ENCODE data around the gene GOSR2. TPM values are rescaled to one million over a fixed set of nuclear protein-coding genes. Genes with fewer than 3 reads are reported as not detected.
A peak's percentile ranks its signal among the peaks of the same experiment; 100 is the strongest.

Gene GOSR2
- total RNA-seq, 2 donors from 2014 or later: 76.9 to 79.8 TPM

- Mint-ChIP-seq H3K4me1 (ENCODE audit: low read depth in 2 of 2) (no peaks in the 10 kb centered on the region), H3K27ac (no peak overlapping the region), H3K36me3 (no peaks in the 10 kb centered on the region), H3K4me3 (no peak overlapping the region), H3K27me3 (peaks cover 0 to 20% of the 10 kb centered on the region in 2 donors), H3K9me3 (no peaks in the 10 kb centered on the region)
- ATAC-seq: no peak
- no peak for DNase-seq (ENCODE audit: low spot score)
Observed at GRCh38 chr17:46968896-46969295, 45.9 kb downstream of the GOSR2 start.

- Mint-ChIP-seq H3K36me3 (no peaks in the 10 kb centered on the region), H3K4me1 (ENCODE audit: low read depth in 2 of 2) (no peaks in the 10 kb centered on the region), H3K27ac (no peak overlapping the region), H3K4me3 (no peak overlapping the region), H3K27me3 (peaks cover 5 to 12% of the 10 kb centered on the region in 2 donors), H3K9me3 (no peaks in the 10 kb centered on the region)
- ATAC-seq: peak in 1 of 2 donors; percentile 25
- DNase-seq (ENCODE audit: low spot score): no peak
Observed at GRCh38 chr17:46971647-46972300, 48.8 kb downstream of the GOSR2 start.

GRCh38 chr17:46972346-46972745, 49.4 kb downstream of the GOSR2 start:
- DNase-seq (ENCODE audit: low spot score) (no peak), ATAC-seq (no peak)
- Mint-ChIP-seq H3K4me3 (no peak overlapping the region), H3K27me3 (peaks cover 8% of the 10 kb centered on the region in 2 donors), H3K36me3 (no peaks in the 10 kb centered on the region), H3K4me1 (ENCODE audit: low read depth in 2 of 2) (no peaks in the 10 kb centered on the region), H3K27ac (no peak overlapping the region), H3K9me3 (no peaks in the 10 kb centered on the region)

GRCh38 chr17:46974086-46974485, 51.1 kb downstream of the GOSR2 start:
- Mint-ChIP-seq H3K36me3 (no peaks in the 10 kb centered on the region), H3K27ac (no peak overlapping the region), H3K4me3 (no peak overlapping the region), H3K9me3 (no peaks in the 10 kb centered on the region), H3K27me3 (peaks cover 17 to 19% of the 10 kb centered on the region in 2 donors), H3K4me1 (ENCODE audit: low read depth in 2 of 2) (peaks cover 5 to 6% of the 10 kb centered on the region in 2 donors)
- ATAC-seq (no peak), DNase-seq (ENCODE audit: low spot score) (no peak)

GRCh38 chr17:46975287-46975686, 52.3 kb downstream of the GOSR2 start:
- ATAC-seq: no peak

GRCh38 chr17:46976626-46977270, 53.8 kb downstream of the GOSR2 start:
- no peak for ATAC-seq

More at GRCh38 chr17:46975287-46975686, 52.3 kb downstream of the GOSR2 start:
- DNase-seq (ENCODE audit: low spot score): no peak
- Mint-ChIP-seq H3K27me3 (peaks cover 22 to 29% of the 10 kb centered on the region in 2 donors), H3K36me3 (no peaks in the 10 kb centered on the region), H3K9me3 (no peaks in the 10 kb centered on the region), H3K4me3 (no peak overlapping the region), H3K4me1 (ENCODE audit: low read depth in 2 of 2) (peaks cover 10% of the 10 kb centered on the region in 2 donors), H3K27ac (no peak overlapping the region)

GRCh38 chr17:46977348-46977747, 54.4 kb downstream of the GOSR2 start:
- DNase-seq (ENCODE audit: low spot score) (no peak), ATAC-seq (no peak)
- no peaks in the 10 kb centered on the region for H3K36me3 Mint-ChIP-seq
- H3K4me1 Mint-ChIP-seq (ENCODE audit: low read depth in 2 of 2): peaks cover 11 to 12% of the 10 kb centered on the region in 2 donors
- H3K27ac Mint-ChIP-seq: no peak overlapping the region
- H3K4me3 Mint-ChIP-seq: peak overlapping the region; percentile 82
- H3K27me3 Mint-ChIP-seq: peaks cover 30 to 43% of the 10 kb centered on the region in 2 donors
- no peaks in the 10 kb centered on the region for H3K9me3 Mint-ChIP-seq

More at GRCh38 chr17:46976626-46977270, 53.8 kb downstream of the GOSR2 start:
- no peak overlapping the region for H3K27ac Mint-ChIP-seq
- DNase-seq (ENCODE audit: low spot score): no peak
- peaks cover 30 to 40% of the 10 kb centered on the region in 2 donors for H3K27me3 Mint-ChIP-seq
- no peaks in the 10 kb centered on the region for H3K9me3 Mint-ChIP-seq
- peaks cover 11 to 12% of the 10 kb centered on the region in 2 donors for H3K4me1 Mint-ChIP-seq (ENCODE audit: low read depth in 2 of 2)
- H3K36me3 Mint-ChIP-seq: no peaks in the 10 kb centered on the region
- H3K4me3 Mint-ChIP-seq: no peak overlapping the region

- H3K4me3 Mint-ChIP-seq: peak overlapping the region; percentile 82
- H3K27me3 Mint-ChIP-seq: peaks cover 30 to 47% of the 10 kb centered on the region in 2 donors
- DNase-seq (ENCODE audit: low spot score) (no peak), ATAC-seq (no peak)
- no peaks in the 10 kb centered on the region for H3K36me3 Mint-ChIP-seq
- no peak overlapping the region for H3K27ac Mint-ChIP-seq
- no peaks in the 10 kb centered on the region for H3K9me3 Mint-ChIP-seq
- peaks cover 11 to 12% of the 10 kb centered on the region in 2 donors for H3K4me1 Mint-ChIP-seq (ENCODE audit: low read depth in 2 of 2)
Observed at GRCh38 chr17:46977750-46978488, 55.0 kb downstream of the GOSR2 start.

- Mint-ChIP-seq H3K27me3 (peaks cover 30 to 47% of the 10 kb centered on the region in 2 donors), H3K27ac (no peak overlapping the region), H3K4me3 (peak overlapping the region; percentile 82), H3K9me3 (no peaks in the 10 kb centered on the region), H3K4me1 (ENCODE audit: low read depth in 2 of 2) (peaks cover 11 to 12% of the 10 kb centered on the region in 2 donors), H3K36me3 (no peaks in the 10 kb centered on the region)
- ATAC-seq (peak; percentile 49 to 70), DNase-seq (ENCODE audit: low spot score) (no peak)
Observed at GRCh38 chr17:46978489-46979146, 55.7 kb downstream of the GOSR2 start.

- ATAC-seq: peak; percentile 57 to 59
- Mint-ChIP-seq H3K4me1 (ENCODE audit: low read depth in 2 of 2) (peaks cover 11 to 12% of the 10 kb centered on the region in 2 donors), H3K4me3 (peak within 1 kb of the TSS; percentile 82), H3K27ac (no peak within 1 kb of the TSS), H3K27me3 (peaks cover 30 to 47% of the 10 kb centered on the region in 2 donors), H3K36me3 (no peaks in the 10 kb centered on the region), H3K9me3 (no peaks in the 10 kb centered on the region)
- DNase-seq (ENCODE audit: low spot score): no peak
Observed at GRCh38 chr17:46979147-46979863, 56.3 kb downstream of the GOSR2 start, which contains the start of gene RPRML. TSS of gene RPRML (minus strand) at chr17:46979253. CDS start at chr17:46979007, 246 bp downstream.

GRCh38 chr17:46982577-46982976, 59.6 kb downstream of the GOSR2 start:
- H3K9me3 Mint-ChIP-seq: no peaks in the 10 kb centered on the region
- no peak overlapping the region for H3K27ac Mint-ChIP-seq
- no peak overlapping the region for H3K4me3 Mint-ChIP-seq
- H3K27me3 Mint-ChIP-seq: peaks cover 19 to 36% of the 10 kb centered on the region in 2 donors
- no peak for DNase-seq (ENCODE audit: low spot score)
- H3K4me1 Mint-ChIP-seq (ENCODE audit: low read depth in 2 of 2): peaks cover 11 to 12% of the 10 kb centered on the region in 2 donors
- H3K36me3 Mint-ChIP-seq: no peaks in the 10 kb centered on the region
- no peak for ATAC-seq

- ATAC-seq: no peak
- H3K27me3 Mint-ChIP-seq: peaks cover 13 to 28% of the 10 kb centered on the region in 2 donors
- H3K4me3 Mint-ChIP-seq: no peak overlapping the region
- no peaks in the 10 kb centered on the region for H3K36me3 Mint-ChIP-seq
- H3K27ac Mint-ChIP-seq: no peak overlapping the region
- no peak for DNase-seq (ENCODE audit: low spot score)
- H3K9me3 Mint-ChIP-seq: no peaks in the 10 kb centered on the region
- peaks cover 5 to 6% of the 10 kb centered on the region in 2 donors for H3K4me1 Mint-ChIP-seq (ENCODE audit: low read depth in 2 of 2)
Observed at GRCh38 chr17:46983782-46984181, 60.8 kb downstream of the GOSR2 start.

- H3K4me3 Mint-ChIP-seq: no peak overlapping the region
- peaks cover 5 to 6% of the 10 kb centered on the region in 2 donors for H3K4me1 Mint-ChIP-seq (ENCODE audit: low read depth in 2 of 2)
- no peaks in the 10 kb centered on the region for H3K36me3 Mint-ChIP-seq
- H3K27me3 Mint-ChIP-seq: peaks cover 13 to 27% of the 10 kb centered on the region in 2 donors
- ATAC-seq: no peak
- no peak for DNase-seq (ENCODE audit: low spot score)
- H3K27ac Mint-ChIP-seq: no peak overlapping the region
- no peaks in the 10 kb centered on the region for H3K9me3 Mint-ChIP-seq
Observed at GRCh38 chr17:46984341-46984740, 61.4 kb downstream of the GOSR2 start.
